GM18507 (cell line): ENCODE measurements around the gene NCBP2.
A peak's percentile ranks its signal among the peaks of the same experiment; 100 is the strongest.
"Not testable (repeated sequence)": the region's sequence is repeated elsewhere in the genome, so short reads cannot be mapped to it uniquely, and the experiment has no call there.

Experiments used
- DNase-seq: peaks from one replicate; pipeline ENCODE4 v3.0.0; 2011; ENCODE audit warnings: low read depth; ENCODE audit not compliant: insufficient read length; ENCODE audit errors: extremely low spot score
- FAIRE-seq: peaks from 2 replicates; lab custom pipeline; 2011; peaks lifted over from hg19 to GRCh38; lab: Jason Lieb, UNC

Gene NCBP2

GRCh38 chr3:196944037-196944790 lies 1.9 kb upstream of the NCBP2 start:
- FAIRE-seq, DNase-seq: not testable (repeated sequence)

- no peak for DNase-seq
- no peak for FAIRE-seq
Measured at GRCh38 chr3:196942915-196943277, 568 bp upstream of the NCBP2 start.

DNA sequence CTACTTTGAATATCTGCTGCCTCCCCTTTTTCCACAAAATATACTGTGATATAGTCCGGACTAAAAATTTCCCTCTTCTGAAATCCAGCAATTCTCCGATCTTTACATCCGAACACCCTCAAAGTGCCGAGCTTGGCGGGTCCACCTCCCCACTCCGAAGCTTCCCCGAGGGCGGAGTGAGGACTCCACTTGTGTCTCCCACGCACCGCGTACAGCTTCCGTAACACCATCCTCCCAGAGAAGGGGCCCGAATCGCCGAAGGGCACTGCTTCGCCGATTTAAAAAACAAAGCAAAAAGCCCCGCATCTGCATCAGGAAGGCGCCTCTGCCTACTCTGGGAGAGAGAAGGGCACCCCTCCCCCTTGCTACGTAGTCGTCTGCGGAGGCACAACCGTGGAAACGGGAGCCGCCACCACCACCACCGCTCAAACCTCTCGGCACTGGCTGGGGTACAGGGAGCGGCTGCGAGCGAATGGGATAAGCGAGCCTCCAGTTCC lies 551 bp downstream of the NCBP2 start:
- DNase-seq = peak; percentile 18
- peak; percentile 54 for FAIRE-seq

GRCh38 chr3:196938576-196938975 lies 3.8 kb downstream of the NCBP2 start:
- FAIRE-seq (no peak), DNase-seq (no peak)

- DNase-seq (no peak), FAIRE-seq (no peak)
Measured at GRCh38 chr3:196938124-196938523, 4.2 kb downstream of the NCBP2 start.

DNA sequence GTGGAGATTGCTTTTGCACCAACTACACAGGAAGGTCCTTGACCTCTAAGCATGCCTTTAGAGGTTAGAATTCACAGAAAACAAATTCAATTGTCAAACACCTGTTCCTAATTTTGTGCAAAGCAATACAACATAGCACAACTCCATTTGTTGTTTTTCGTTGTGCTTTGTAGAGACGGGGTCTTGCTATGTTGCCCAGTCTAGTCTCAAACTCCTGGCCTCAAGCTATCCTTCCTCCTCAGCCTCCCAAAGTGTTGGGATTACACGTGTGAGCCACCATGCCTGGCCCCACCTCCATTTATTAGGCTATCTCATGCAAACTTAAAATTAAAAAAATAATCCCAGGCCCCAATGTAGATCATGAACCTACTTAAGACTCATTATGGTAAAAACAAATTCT lies 6.0 kb downstream of the NCBP2 start:
- FAIRE-seq (no peak), DNase-seq (no peak)

DNA sequence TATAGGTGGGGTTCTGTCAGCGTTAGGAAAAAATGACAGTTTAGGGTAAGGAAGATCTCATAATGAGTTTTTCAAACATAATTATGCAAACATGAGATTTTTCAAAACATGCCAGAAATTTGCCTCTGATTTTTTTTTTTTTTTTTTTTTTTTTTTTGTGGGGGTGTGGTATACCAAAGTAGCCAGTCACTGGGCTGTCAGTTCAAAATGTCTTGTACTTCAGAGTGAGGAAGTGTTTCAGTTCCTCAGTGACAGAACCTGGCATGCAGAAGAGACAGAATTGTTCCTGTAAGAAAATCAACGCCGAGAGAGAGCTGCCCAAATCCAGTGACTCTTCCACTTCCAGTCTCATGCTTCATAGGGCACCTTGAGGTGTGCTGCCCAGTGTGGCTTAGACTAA lies 9.7 kb downstream of the NCBP2 start:
- no peak for DNase-seq
- FAIRE-seq = peak; percentile 54

GRCh38 chr3:196931828-196932587 lies 10.3 kb downstream of the NCBP2 start:
- DNase-seq (no peak), FAIRE-seq (peak; percentile 59)

GRCh38 chr3:196931157-196931556 lies 11.2 kb downstream of the NCBP2 start:
- DNase-seq (no peak), FAIRE-seq (no peak)

DNA sequence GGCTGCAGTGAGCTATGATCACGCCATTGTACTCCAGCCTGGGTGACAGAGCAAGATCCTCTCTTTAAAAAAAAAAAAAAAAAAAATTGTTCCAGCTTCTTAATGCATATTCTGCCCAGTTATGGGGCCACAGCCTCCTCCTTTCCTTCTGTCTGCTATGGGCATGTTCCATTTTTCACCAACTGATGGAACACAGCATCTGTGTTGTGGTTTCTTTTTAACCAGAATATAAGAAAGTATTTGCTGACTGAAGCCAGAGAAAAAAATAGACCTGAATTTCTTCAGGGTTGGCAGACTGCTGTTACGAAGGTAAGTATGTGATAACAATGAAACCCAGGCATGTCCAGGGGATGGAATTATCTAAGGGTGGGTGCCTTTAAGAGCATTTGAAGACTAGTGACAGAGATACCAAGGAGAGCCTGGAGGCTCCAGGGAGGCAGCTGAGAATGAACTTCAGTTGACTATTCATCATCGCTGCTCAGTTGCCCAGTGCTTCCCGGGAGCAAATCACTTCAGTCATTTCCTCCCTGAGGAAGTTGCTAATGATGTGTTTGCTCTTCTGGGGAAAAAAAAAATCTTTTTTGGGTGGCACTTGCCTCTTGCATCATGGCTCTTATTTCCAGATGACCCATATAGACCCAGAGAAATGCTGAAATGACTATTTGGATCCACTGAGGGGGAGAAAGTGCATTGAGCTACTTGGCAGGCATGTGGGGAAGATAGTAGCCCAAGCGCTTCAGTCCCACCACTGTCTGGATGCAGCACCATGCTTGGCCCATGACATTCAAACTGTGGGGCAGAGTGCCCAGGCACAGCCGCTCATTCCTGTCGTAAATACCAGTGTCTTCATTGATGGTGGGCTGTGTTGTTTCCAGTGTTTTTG lies 14.5 kb downstream of the NCBP2 start:
- FAIRE-seq = no peak
- DNase-seq = no peak

GRCh38 chr3:196920733-196921132 lies 21.6 kb downstream of the NCBP2 start:
- no peak for FAIRE-seq
- DNase-seq = no peak

DNA sequence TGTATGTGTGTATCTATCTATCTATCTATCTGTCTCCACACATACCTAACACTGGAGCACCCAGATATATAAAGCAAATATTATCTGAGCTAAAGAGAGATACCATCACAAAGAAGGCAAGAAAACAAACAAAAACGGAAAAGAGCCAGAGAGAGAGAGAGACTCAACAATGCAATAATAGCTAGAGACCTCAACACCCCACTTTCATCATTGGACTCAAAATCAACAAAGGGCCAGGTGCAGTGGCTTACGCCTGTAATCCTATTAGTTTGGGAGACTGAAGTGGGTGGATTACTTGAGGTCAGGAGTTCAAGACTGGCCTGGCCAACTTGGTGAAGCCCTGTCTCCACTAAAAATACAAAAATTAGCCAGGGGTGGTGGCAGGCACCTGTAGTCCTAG lies 23.4 kb downstream of the NCBP2 start:
- no peak for FAIRE-seq
- no peak for DNase-seq

DNA sequence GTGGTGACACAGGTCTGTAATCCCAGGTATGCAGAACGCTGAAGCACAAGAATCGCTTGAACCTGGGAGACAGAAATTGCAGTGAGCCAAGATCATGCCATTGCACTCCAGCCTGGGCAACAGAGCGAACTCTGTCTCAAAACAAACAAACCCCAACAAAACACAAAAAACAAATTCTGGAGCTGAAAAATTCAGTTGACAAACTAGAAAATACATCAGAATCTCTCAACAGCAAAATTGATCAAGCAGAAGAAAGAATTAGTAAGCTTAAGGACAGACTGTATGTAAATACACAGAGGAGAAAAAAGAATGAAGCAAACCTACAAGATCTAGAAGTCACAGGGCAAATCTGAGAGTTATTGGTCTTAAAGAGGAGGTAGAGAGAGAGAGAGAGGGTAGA lies 25.3 kb downstream of the NCBP2 start:
- no peak for FAIRE-seq

GRCh38 chr3:196916221-196916620 lies 26.1 kb downstream of the NCBP2 start:
- DNase-seq = no peak
- FAIRE-seq = no peak

More for the DNA sequence above, 25.3 kb downstream of the NCBP2 start:
- no peak for DNase-seq

GRCh38 chr3:196915375-196915774 lies 27.0 kb downstream of the NCBP2 start:
- FAIRE-seq (no peak), DNase-seq (no peak)

DNA sequence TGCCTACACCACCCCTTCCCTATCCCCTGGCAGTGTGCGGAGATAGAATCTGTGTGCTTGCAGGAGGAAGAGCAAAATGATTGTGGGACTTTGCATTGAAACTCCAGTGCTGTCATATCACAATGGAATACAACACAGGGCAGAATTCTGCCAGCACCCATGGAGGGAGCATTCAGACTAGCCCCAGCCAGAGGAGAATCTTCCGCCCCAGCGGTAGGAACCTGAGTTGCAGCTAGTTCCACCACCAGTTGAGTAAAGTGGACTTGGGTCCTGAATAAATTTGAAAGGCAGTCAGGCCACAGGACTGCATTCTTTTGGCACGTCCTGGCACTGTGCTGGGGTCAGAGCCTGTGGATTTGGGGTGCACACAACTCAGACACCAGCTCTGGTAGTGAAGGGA lies 27.5 kb downstream of the NCBP2 start:
- DNase-seq (no peak), FAIRE-seq (no peak)

DNA sequence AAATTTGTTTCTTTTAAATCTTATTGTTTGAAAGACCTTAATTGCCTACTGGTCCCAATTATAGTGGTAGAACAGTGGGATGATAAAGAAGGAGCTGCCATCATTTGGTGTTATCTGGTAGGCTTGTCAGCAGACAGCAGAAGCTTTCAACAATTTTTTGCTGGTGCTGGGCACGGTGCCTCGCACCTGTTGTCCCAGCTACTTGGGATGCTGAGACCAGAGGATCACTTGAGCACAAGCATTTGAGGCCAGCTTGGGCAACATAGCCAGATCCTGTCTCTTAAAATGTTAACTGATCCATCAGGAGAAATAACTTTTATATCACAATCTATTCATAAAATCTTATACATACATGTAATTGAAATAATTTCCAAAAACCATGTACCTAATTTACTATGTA lies 38.6 kb downstream of the NCBP2 start:
- FAIRE-seq (no peak), DNase-seq (no peak)

GRCh38 chr3:196902296-196902695 lies 40.0 kb downstream of the NCBP2 start:
- no peak for DNase-seq
- no peak for FAIRE-seq

DNA sequence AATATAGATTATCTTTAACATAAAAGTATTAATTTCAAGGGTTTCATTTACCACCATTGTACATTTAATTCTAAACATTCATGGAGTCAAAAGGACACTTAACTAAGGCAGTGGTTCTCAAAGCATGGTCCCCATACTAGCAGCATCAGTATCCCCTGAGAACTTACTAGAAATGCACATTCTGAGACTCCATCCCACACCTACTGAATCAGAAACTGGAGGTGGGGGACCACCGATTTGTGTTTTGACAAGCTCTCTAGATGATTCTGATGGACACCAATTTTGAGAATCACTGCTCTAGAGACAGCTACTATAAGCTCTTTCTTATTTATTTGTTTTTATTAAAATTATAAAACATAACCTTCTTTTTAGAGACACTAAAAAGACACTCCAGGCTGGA lies 40.6 kb downstream of the NCBP2 start:
- no peak for FAIRE-seq
- DNase-seq = no peak

DNA sequence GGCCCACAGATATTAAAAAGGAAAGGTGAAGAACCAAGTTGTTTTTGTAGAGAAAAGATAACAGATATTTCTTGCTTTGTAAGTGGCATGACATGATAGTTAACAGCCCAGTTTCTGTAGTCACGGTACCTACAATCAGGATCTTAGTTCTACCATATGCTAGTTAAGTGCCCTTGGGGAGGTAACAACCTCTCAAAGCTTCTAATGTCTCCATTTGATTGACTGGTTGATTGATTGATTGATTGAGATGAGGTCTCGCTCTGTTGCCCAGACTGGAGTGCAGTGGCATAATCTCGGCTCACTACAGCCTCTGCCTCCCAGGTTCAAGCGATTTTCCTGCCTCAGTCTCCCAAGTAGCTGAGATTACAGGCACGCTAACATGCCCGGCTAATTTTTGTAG lies 46.1 kb downstream of the NCBP2 start:
- DNase-seq (no peak), FAIRE-seq (no peak)
